ENCODE results near the gene MMP20.

The MMP20 gene

DNA sequence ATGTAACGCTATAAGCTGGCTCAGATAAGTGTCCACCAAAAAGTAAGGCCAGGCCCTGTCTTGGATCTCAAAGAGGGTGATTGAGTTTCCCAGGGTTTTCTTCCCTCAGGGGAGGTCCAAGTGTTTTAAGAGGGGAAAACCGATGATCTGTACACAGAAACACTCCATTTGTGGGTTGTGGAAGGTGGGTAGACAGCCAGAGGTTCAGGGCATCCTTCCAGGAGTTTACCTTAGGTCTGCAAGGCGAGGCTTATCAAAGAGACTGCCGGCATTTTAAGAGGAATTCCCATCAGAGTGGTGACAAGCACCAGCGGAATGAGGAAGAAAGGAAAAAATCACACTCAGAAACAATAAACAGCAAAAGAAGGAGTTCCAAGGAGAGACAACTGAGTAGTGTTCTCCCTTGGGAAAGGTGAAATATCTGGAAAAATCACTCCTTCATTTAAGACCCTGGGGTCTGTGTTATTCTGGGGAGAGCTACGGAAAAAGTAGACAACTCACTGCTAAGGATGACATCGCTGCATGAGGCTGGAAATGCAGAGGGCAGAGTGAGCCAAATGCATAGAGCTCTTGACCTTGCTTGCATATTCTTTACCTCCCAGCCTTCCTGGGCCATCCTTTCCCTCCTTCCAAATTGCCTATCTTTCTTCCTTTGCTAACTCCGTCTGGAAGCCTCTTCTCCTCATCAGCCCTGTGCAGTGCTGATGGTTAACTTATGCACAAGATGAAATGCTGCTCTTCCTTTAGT, 72.5 kb downstream of the MMP20 start:
- DNase-seq (ENCODE audit: low read depth): no peak

DNA sequence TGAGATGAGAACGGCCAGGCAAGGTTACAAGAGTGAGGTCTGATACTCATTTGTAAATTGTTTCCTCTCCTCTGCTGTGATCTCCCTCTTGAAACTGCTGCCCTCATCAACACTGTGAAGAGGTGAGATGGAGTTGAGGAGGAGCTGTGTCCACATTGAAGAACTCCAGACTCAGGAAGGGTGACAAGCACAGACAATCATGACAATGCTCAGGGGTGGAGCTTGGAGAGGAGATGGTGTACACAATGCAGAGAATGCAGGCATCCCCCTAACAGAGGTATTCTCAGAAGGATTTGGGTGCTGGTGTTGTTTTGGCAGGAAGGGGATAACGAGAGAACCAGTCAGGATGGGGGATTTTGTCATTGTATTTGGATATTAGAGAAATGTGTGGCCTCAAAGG, 73.1 kb downstream of the MMP20 start:
- no peak for DNase-seq (ENCODE audit: low read depth)

DNA sequence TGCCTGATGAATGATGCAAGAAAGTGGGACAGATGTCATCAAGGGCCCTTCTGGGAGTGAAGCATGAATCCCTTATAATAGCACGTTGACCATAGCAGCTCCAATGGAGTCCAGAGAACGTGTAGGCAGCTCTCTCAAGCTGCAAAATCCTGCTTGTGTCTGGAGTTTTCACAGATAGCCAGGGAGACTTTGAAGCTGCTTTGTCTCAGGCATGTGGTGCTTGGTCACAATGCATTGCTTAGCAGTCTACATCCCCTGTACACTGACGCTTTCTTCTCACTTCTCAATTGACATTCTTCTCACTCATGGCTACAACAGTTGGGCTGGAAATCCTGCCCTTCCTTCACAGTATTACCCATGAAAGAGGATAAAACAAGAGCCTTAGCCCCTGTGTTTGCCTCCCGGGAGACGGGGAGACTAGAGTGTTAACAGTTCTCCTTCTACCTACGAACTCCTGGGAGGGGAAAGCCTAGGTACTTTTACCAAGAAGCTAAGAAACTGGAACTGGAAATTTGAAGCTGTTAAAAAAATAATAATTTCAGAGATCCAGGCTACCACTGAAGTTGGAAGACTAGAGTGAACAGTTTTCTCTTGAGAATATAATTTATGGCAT, 73.9 kb downstream of the MMP20 start:
- DNase-seq (ENCODE audit: low read depth): no peak

DNA sequence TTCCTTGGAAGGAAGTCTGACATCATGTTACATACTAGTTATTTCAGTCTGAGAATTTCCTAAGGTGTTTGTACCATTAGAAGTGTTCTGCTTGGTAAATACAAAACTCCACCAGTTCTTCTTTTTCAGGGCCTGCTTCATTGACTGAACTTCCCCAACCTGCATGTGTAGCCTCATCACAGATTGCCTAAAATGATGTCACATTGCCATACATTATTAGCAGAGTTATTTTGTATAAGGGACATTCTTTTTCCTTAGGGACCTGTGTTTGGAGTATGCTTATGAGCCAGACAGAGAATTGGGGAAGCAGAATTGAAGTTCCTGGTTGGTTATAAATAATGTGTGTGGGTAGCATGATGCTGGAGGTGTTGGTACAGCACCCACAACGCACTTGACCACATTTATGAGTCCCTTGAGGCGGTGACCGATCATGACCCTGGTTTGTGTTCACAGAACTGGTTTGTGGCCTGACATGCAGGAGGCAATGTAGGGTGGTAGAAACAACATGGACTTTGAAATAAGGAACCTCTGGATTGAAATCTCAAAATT, 78.1 kb downstream of the MMP20 start:
- no peak for DNase-seq (ENCODE audit: low read depth)

DNA sequence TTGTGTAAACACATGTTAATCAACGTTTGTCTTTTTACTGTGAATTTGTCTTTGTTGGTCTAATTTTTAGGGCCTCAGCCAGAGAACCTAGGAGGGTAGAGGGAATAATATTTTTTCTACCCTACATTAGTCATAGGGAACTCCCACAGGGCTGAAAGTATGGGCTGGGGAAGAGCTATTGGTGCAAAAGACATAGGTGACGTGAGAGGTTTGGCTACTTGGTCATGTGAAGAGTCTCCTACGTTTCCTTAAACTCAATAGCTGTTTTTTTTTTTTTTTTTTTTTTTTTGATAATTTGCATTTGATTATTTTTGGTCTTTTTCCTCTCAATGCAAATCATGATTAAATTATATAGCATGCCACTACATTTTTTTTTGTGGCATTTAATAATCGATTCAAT, 78.7 kb downstream of the MMP20 start:
- peak; percentile 7 for DNase-seq (ENCODE audit: low read depth)

DNA sequence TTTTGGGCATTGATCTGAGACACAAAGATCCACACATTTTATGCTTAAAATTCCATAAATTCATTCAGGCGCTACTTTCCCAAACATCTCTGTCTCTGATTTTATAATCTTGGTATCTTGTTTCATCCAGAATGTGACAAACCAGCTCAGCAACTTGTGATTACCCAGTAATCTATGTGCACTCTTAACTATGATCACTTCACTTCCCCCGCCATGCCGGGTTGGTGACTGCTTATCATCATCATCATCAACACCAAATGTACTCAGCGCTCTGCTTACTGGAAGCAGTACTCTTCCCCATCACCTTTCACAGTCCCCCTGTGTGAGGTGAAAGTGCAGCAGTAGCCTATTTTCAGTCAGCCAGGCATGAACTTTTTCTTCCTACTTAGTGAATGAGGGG, 79.4 kb downstream of the MMP20 start:
- DNase-seq (ENCODE audit: low read depth): no peak

DNA sequence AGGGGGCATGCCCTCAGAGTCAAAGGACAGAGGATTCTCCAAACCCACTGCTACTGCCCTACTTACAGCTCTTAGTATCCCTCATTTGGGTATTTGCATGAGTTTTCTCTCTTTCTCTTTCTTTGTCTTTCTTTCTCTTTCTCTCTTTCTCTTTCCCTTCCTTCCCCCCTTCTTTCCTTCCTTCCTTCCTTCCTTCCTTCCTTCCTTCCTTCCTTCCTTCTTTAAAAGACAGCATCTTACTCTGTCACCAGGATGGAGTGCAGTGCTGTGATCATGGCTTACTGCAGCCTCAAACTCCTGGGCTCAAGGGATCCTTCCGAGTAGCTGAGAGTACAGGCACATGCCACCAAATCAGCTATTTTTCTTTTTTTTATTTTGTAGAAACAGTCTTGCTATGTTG, 80.5 kb downstream of the MMP20 start:
- DNase-seq (ENCODE audit: low read depth): no peak

DNA sequence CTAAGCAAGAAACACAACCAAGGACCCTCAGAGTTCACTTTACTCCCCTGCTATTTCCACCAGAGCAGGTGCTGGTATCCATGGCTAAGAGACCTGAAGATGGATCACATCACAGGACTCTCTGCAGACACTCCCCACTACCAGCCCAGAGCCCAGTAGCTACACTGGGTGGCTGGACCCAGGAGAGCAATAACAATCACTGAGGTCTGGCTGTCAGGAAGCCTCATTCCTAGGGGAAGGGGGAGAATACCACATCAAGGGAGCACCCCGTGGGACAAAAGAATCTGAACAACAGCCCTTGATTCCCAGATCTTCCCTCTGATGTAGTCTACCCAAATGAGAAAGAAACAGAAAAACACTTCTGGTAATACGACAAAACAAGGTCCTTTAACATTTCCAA, 85.6 kb downstream of the MMP20 start:
- no peak for DNase-seq (ENCODE audit: low read depth)

DNA sequence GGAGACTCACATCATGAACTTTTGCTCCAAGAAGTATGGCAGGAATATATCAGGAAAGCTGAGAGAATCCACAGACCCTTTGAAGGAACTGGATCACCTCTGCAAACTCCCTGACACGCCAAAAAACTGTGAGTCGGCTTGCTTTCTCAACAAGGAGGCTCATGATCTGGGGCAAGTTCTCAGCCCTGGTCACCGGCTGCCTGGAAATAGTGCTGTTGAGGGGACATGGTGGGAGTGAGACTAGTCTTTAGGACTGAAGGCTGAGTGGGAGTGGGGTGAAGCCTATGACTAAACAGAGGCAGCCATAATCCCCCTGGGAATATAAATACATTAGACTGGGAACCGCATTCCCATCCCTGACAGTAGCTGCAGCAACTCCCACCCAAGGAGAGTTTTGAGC, 86.2 kb downstream of the MMP20 start:
- no peak for DNase-seq (ENCODE audit: low read depth)

DNA sequence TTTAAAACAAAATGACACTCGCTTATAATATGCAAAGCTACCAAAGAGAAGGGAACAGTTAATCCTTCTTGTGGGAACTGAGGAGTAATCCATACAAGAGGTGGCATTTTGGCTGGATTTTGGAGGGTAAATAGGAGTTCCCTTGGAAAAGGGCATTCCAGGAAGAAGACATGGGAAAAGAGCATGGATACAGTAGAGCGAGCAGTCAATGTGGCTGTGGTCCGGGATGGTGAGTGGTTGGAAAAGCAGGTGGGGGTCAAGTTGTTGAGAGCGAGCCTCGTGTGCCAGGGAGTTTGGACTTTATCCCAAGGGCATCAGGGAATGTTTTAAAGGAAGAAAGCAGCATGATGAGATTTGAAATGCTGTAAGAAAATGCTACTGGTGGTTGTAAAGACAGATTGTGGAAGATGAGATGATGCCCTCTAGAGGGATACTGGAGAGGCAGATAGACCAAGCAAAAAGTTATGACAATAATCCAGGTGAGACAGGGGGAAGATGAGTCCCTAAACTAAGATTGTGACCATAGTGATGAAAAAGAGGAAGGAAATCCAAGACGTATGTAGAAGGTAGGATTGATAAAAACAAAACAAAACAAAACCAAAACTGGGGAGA, 90.8 kb downstream of the MMP20 start:
- no peak for DNase-seq (ENCODE audit: low read depth)

DNA sequence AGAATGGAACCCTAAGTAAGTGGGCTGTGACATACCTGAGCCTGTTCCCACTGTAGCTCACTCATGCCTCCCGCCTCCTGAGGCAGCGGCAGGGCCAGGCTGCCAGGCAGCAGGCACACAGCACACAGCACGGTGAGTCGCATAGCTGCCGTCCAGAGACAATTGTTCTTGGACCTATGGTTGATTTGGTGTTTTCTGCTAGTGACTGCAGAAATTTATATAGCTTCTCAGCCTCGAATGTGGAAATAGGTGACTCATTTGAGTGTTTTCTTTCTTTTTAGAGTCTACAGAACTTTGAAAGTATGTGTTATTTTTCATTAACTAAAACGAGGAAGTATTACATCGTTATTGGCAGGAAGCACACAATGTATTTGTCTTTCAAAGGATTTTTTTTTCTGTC, 94.6 kb downstream of the MMP20 start, which contains the start of gene MMP7:
MMP7 (minus strand) TSS at position 190 of the 400 bp plus-strand sequence; CDS start at position 143, 47 bp downstream.
- peak; percentile 65 for DNase-seq (ENCODE audit: low read depth)

DNA sequence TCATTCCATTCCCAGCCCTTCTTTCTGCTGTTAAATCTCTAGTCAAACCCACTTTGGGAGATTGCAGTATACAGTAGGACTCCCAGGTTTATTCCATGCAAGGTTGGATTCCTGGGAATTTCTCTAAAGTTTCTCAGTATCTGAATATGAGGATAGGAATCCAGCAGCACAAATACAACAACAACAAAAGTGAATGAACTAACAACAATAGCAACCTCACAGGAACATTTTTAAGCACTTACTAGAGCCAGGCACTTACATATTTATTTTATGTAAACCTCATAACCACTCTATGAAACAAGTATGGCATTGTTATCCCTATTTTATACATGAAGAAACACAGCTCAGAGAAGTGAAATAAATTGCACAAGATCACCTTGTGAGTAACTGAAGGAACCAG, 96.5 kb downstream of the MMP20 start:
- DNase-seq (ENCODE audit: low read depth): no peak

DNA sequence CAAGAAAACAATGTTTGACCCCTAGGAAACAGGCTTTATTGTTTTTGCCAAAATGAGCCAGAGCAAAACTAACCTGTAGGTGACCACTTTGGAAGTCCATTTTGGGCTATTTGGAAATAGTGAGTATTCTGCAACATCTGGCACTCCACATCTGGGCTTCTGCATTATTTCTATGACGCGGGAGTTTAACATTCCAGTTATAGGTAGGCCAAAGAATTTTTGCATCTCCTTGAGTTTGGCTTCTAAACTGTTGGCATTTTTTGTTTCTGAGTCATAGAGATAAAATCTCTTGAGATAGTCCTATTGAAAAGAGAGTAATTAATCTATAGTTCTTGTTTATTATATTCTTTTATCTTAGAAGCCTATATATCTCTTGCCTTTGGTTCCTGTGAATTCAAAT, 97.4 kb downstream of the MMP20 start:
- DNase-seq (ENCODE audit: low read depth): no peak

DNA sequence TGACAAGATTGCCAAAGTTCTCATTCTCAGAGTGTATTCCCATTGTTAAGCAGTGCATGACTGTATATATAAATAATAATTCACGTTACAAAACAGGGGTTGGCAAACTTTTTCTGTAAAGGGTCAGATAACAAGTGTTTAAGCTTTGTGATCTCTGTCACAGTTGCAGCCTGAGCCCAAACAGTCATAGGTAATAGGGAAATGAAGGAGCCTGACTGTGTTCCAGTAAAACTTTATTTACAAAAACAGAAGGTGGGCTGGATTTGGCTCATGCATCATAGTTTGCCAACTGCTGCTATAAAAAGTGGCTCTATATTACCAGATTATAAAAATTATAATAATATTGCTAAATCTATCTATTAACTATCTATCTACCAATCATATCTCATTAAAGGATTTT, 98.1 kb downstream of the MMP20 start:
- DNase-seq (ENCODE audit: low read depth): no peak

All from stromal cell of bone marrow (primary cell).